Measurements from ENCODE around the gene SOWAHC.

Gene SOWAHC

GRCh38 chr2:109648041-109648527 is 33.9 kb downstream of the SOWAHC start:
- no peak for DNase-seq

GRCh38 chr2:109649736-109650695 is 35.9 kb downstream of the SOWAHC start:
- no peak for DNase-seq

GRCh38 chr2:109654326-109655050 is 40.3 kb downstream of the SOWAHC start:
- no peak for DNase-seq

GRCh38 chr2:109655287-109655686 is 41.1 kb downstream of the SOWAHC start:
- DNase-seq = no peak

GRCh38 chr2:109659396-109660045 is 45.4 kb downstream of the SOWAHC start:
- no peak for DNase-seq

- DNase-seq = no peak
Measured at GRCh38 chr2:109660046-109660860, 46.1 kb downstream of the SOWAHC start.

- DNase-seq = no peak
Measured at GRCh38 chr2:109662889-109663288, 48.7 kb downstream of the SOWAHC start.

- no peak for DNase-seq
Measured at GRCh38 chr2:109663721-109664120, 49.6 kb downstream of the SOWAHC start.

GRCh38 chr2:109666466-109666865 is 52.3 kb downstream of the SOWAHC start:
- no peak for DNase-seq

Data from CD4-positive, alpha-beta T cell treated with Interleukin-1 beta for 1 hour (primary cell).